ENCODE results near the gene MKKS. TPM values are rescaled to one million over a fixed set of nuclear protein-coding genes. Genes with fewer than 3 reads are reported as not detected.

Gene MKKS
- polyA plus RNA-seq, 2 of the 4 experiments (the other 2 are of a cell fraction), result 24.3 to 85.2 TPM

DNA sequence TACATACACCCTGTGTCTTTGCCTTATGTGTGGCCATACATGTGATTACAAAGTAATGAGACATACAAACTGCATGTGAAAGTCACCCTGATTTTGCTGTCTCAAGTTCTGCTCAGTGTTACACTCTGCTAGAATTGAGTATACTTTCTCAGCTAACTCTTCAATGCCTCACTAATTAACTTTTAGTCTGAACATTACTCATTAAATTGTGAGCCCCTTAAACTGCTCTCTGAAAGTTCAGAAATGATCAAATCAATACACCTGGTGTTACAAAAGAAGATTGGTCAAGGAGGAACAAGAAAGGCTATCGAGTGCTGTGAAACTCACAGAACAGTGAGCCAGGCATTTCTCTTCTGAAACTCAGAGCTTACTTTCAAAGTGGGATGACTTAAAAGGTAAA lies 71.3 kb downstream of the MKKS start (continued):
- TF ChIP-seq, protein P1, sequence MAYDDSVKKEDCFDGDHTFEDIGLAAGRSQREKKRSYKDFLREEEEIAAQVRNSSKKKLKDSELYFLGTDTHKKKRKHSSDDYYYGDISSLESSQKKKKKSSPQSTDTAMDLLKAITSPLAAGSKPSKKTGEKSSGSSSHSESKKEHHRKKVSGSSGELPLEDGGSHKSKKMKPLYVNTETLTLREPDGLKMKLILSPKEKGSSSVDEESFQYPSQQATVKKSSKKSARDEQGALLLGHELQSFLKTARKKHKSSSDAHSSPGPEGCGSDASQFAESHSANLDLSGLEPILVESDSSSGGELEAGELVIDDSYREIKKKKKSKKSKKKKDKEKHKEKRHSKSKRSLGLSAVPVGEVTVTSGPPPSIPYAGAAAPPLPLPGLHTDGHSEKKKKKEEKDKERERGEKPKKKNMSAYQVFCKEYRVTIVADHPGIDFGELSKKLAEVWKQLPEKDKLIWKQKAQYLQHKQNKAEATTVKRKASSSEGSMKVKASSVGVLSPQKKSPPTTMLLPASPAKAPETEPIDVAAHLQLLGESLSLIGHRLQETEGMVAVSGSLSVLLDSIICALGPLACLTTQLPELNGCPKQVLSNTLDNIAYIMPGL (CRISPR knock-in tag; IDR thresholded peaks at IDR 0.05; ENCODE audit: borderline replicate concordance), result no peak
- TF ChIP-seq HOXB13 (CRISPR knock-in tag; IDR thresholded peaks at IDR 0.05; ENCODE audit: low read depth), result no peak
- no peak for TF ChIP-seq SREBF2 (IDR thresholded peaks at IDR 0.05)
- TF ChIP-seq, protein P2, sequence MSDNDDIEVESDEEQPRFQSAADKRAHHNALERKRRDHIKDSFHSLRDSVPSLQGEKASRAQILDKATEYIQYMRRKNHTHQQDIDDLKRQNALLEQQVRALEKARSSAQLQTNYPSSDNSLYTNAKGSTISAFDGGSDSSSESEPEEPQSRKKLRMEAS (IDR thresholded peaks at IDR 0.05), result no peak

DNA sequence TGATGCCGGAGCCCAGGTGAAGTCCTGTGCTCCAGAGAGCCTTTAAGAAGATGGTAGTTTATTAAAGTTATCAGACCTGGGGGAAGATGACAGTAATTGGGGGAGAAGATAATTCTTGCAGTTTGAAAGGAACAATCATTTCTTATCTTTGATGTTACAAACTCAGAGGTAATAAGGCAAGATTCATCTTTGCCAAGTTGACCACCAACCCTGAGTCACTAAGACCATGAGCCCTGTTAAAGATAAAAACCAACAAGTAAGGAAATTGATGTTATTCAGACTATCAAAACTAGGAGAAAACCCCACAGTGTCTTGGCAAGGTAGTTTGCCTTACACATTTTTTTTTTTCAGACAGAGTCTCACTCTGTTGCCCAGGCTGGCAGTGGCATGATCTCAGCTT lies 73.1 kb downstream of the MKKS start:
- TF ChIP-seq ZC3H11A (IDR thresholded peaks at IDR 0.05), result no peak
- TF ChIP-seq HOXA7 (CRISPR knock-in tag; IDR thresholded peaks at IDR 0.05), result no peak
- TF ChIP-seq, protein P3, sequence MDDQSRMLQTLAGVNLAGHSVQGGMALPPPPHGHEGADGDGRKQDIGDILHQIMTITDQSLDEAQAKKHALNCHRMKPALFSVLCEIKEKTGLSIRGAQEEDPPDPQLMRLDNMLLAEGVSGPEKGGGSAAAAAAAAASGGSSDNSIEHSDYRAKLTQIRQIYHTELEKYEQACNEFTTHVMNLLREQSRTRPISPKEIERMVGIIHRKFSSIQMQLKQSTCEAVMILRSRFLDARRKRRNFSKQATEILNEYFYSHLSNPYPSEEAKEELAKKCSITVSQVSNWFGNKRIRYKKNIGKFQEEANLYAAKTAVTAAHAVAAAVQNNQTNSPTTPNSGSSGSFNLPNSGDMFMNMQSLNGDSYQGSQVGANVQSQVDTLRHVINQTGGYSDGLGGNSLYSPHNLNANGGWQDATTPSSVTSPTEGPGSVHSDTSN (IDR thresholded peaks at IDR 0.05), result no peak
- no peak for TF ChIP-seq MYC (IDR thresholded peaks at IDR 0.05; ENCODE audit: borderline replicate concordance, low read length)
- no peak for TF ChIP-seq HEYL (CRISPR knock-in tag; IDR thresholded peaks at IDR 0.05)
- Histone ChIP-seq H3K4me1 (peaks cover 18% of the 10 kb centered on the region), H3K4me3 (no peak overlapping the region), H3K27ac (peak overlapping the region; percentile 46 to 67), H3K4me2 (no peak overlapping the region), H3K9me3 (peaks cover 19% of the 10 kb centered on the region)
- ChIA-PET CTCF (interaction anchor here (1.0 to 4.4 kb wide), 3 partner anchors 32 to 382 kb away, joined by 3 to 15 read pairs (median 5); no protein-coding TSS in a partner anchor), POLR2A (no interaction called here)
- no peak for ATAC-seq
- DNase-seq (ENCODE audit: low read depth in 1 of 2, low spot score in 1 of 2), result no peak
- FAIRE-seq, result peak; percentile 72
- 100% methylated on average over 1 of the region's 1 CpG for WGBS (ENCODE audit: missing lambda C conversion rate)

DNA sequence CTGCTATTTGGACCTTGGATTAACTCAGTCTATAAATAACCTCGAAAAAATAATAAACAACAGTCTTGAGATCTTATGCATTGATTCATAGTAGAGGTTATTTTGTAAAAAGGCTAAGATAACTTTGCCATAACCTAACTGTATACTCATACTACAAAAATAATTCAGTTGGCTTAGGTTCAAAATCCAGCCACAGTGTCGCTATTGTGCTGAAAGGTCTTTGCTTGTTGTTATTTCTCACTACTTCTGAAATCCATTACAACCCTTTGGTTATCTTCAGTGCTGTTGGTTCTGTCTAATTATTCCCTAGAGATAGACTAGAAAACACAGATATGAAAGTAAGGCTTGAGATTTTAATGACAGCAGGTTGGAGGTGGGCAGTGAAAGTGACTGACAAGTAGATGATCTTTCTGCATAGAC lies 74.4 kb downstream of the MKKS start:
- WGBS (ENCODE audit: missing lambda C conversion rate), result 18% methylated on average over 2 of the region's 2 CpGs
- peak overlapping the region; percentile 46 to 57 for H3K27ac ChIP-seq
- peaks cover 20% of the 10 kb centered on the region for H3K9me3 ChIP-seq
- peaks cover 20% of the 10 kb centered on the region for H3K4me1 ChIP-seq
- ATAC-seq, result no peak
- ChIA-PET CTCF (interaction anchor here (1.0 to 4.4 kb wide), 3 partner anchors 9 to 54 kb away, joined by 3 to 15 read pairs (median 5); no protein-coding TSS in a partner anchor), POLR2A (interaction anchor here (0.6 to 1.2 kb wide), 2 partner anchors 9 to 314 kb away, joined by 3 read pairs; no protein-coding TSS in a partner anchor)
- no peak for TF ChIP-seq ESRRA (IDR thresholded peaks at IDR 0.05; ENCODE audit: borderline replicate concordance, low read length)
- no peak for TF ChIP-seq RCOR1 (IDR thresholded peaks at IDR 0.05; ENCODE audit: low read depth, low read length)
- TF ChIP-seq FOSL2 (IDR thresholded peaks at IDR 0.05), result no peak
- TF ChIP-seq FOSL2 (CRISPR knock-in tag; IDR thresholded peaks at IDR 0.05), result peak; percentile 17; the same call in 1 of the 2 replicates
- DNase-seq (ENCODE audit: low read depth in 1 of 2, low spot score in 1 of 2), result no peak
- FAIRE-seq, result peak; percentile 91
- no peak overlapping the region for H3K4me3 ChIP-seq
- peak overlapping the region; percentile 37 for H3K4me2 ChIP-seq

DNA sequence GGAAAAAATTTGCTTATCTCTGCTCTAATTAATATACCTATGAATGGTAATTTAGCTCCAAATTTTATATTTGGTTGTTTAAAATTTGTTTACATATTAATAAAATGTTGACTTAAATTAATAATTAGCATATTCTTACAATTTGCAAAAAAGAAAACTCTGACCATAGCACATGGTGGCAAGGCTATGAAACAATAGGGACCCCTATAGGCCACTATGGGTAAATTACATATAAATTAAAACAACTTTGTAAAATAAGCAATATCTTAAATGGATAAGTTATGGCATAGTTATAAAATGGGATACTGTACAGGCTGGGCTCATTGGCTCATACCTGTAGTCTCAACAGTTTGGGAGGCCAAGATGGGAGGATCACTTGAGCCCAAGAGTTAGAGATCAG lies 76.0 kb downstream of the MKKS start:
- FAIRE-seq (peak; percentile 72), ATAC-seq (no peak), DNase-seq (ENCODE audit: low read depth in 1 of 2, low spot score in 1 of 2) (peak in 1 of 2 experiments; percentile 29)
- TF ChIP-seq, protein P4, sequence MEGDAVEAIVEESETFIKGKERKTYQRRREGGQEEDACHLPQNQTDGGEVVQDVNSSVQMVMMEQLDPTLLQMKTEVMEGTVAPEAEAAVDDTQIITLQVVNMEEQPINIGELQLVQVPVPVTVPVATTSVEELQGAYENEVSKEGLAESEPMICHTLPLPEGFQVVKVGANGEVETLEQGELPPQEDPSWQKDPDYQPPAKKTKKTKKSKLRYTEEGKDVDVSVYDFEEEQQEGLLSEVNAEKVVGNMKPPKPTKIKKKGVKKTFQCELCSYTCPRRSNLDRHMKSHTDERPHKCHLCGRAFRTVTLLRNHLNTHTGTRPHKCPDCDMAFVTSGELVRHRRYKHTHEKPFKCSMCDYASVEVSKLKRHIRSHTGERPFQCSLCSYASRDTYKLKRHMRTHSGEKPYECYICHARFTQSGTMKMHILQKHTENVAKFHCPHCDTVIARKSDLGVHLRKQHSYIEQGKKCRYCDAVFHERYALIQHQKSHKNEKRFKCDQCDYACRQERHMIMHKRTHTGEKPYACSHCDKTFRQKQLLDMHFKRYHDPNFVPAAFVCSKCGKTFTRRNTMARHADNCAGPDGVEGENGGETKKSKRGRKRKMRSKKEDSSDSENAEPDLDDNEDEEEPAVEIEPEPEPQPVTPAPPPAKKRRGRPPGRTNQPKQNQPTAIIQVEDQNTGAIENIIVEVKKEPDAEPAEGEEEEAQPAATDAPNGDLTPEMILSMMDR (IDR thresholded peaks at IDR 0.05), result peak; percentile 22; the same call in 1 of the 3 replicates
- TF ChIP-seq RAD21 (conservative IDR thresholded peaks at IDR 0.05 in 1 of 2, IDR thresholded peaks at IDR 0.05 in 1 of 2) (peak; percentile 30 to 50; a peak in 2 of 5 replicates), POLR2A (IDR thresholded peaks at IDR 0.05; ENCODE audit: low read length) (no peak)
- H3K27ac ChIP-seq, result peak overlapping the region; percentile 92 to 93
- no peak overlapping the region for H3K4me3 ChIP-seq
- no peak overlapping the region for H3K4me2 ChIP-seq
- ChIA-PET CTCF (interaction anchor here (0.8 to 4.4 kb wide), 8 partner anchors 8 to 381 kb away, joined by 3 to 15 read pairs (median 3); no protein-coding TSS in a partner anchor), POLR2A (no interaction called here)
- peaks cover 20% of the 10 kb centered on the region for H3K9me3 ChIP-seq
- H3K4me1 ChIP-seq, result peaks cover 36% of the 10 kb centered on the region
